Right lobe of liver (tissue), 4 donors: ENCODE measurements around the gene ALDH3B1.

Experiments used
- POLR2A ChIP-seq: fragments of 450-650 bp; IDR thresholded peaks from one replicate; pipeline ENCODE4 v1.6.1; 2017; ENCODE audit warnings: antibody characterized with exemption, mild to moderate bottlenecking
- TF ChIP-seq, protein P1 (sequence below), 4 donors: fragments of 200-600 bp in 3 of 4; fragments of 450-650 bp in 1 of 4; IDR thresholded peaks; one replicate each; pipeline versions ENCODE4 v1.5.1 to v1.8.0; 2016 to 2022; ENCODE audit warnings: antibody characterized with exemption in 4 of 4, mild to moderate bottlenecking in 2 of 4
- donor health status: DM: no; HTN: no; CAD: no.
- donor health status: DM: no; HTN: no; CAD: no.
- donor health status: DM: no; HTN: yes; CAD: no.

DNA sequence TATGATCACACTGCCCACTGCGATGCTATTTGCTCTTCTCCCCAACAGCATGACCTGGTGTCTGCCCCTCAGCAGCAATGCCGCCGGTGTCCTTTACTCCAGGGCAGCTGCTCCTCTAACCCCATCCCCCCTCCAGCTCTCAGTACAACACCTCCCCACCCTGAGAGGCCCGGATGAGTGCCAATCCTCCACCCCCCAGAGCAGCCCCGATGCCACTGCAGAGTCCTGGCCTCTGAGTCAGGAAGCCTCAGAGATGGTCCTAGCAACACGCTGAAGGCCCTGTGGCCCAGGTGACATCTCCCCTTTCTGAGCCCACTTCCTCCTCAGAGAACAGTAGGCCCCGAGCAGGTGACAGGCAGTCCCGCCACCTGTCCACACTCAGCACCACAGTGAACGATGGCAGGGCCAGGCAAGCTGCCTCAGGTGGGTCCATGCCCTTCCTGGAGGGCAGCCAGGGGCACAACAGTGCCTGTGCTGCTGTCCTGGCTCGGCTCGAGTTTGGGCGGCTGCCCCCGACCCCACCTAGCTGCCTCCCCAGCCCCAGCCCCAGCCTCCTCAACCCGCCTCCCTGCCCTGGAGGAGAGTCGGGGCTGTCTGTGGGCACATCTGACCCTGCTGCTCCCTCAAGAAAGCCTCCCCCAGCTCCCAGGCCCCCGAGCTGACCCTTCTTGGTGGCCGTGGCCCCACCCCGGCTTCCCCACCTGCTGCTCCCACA lies 16.4 kb downstream of the ALDH3B1 start:
- TF ChIP-seq POLR2A = no peak
- TF ChIP-seq, protein P1, sequence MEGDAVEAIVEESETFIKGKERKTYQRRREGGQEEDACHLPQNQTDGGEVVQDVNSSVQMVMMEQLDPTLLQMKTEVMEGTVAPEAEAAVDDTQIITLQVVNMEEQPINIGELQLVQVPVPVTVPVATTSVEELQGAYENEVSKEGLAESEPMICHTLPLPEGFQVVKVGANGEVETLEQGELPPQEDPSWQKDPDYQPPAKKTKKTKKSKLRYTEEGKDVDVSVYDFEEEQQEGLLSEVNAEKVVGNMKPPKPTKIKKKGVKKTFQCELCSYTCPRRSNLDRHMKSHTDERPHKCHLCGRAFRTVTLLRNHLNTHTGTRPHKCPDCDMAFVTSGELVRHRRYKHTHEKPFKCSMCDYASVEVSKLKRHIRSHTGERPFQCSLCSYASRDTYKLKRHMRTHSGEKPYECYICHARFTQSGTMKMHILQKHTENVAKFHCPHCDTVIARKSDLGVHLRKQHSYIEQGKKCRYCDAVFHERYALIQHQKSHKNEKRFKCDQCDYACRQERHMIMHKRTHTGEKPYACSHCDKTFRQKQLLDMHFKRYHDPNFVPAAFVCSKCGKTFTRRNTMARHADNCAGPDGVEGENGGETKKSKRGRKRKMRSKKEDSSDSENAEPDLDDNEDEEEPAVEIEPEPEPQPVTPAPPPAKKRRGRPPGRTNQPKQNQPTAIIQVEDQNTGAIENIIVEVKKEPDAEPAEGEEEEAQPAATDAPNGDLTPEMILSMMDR (IDR thresholded peaks at IDR 0.05) = no peak
